T-cell (primary cell): Measurements from ENCODE around the gene THAP7. TPM values are rescaled to one million over a fixed set of nuclear protein-coding genes. Genes with fewer than 3 reads are reported as not detected.
A peak's percentile ranks its signal among the peaks of the same experiment; 100 is the strongest.

Experiments
- ATAC-seq, 4 experiments: fragments of 200-7000 bp in 3 of 4; fragments of 150-1000 bp in 1 of 4; cut with Tn5 transposase; replicated peaks in 1 of 4; 1 replicate in 3 of 4; 2 replicates in 1 of 4; pipeline ENCODE4 v1.10.0; 2021; ENCODE audit warnings: moderate library complexity in 3 of 4, mild to moderate bottlenecking in 2 of 4, moderate number of reproducible peaks in 1 of 4
- CTCF ChIA-PET, 2 donors: fragments of 300-600 bp; sonication (Branson Sonifier 250); formaldehyde crosslinking; loops; one replicate each; lab custom pipeline; 2022; ENCODE audit warnings: antibody characterized with exemption in 2 of 2; lab: Charles Lee
- POLR2A ChIA-PET, 2 donors: fragments of 300-600 bp; sonication (Branson Sonifier 250); formaldehyde crosslinking; loops; one replicate each; lab custom pipeline; 2022; ENCODE audit warnings: antibody characterized with exemption in 2 of 2; lab: Charles Lee
- DNase-seq, 35 experiments: peaks; one replicate each; pipeline versions ENCODE4 v3.0.0 to v3.0.0-alpha.2; 2013 to 2023
- H3K27ac ChIP-seq: one replicate; pipeline ENCODE4 v1.5.1; 2013; ENCODE audit warnings: low read length
- H3K27me3 ChIP-seq, 2 experiments: replicated peaks in 1 of 2; 1 replicate in 1 of 2; 2 replicates in 1 of 2; pipeline versions ENCODE4 v1.6.1 to v1.7.0; 2013; ENCODE audit warnings: low read length in 1 of 2, mixed read lengths in 1 of 2; ENCODE audit not compliant: control insufficient read depth in 2 of 2, insufficient read depth in 2 of 2; ENCODE audit errors: extremely low read depth in 1 of 2
- H3K36me3 ChIP-seq, 2 donors: 1 replicate in 1 of 2; 2 replicates in 1 of 2; pipeline versions ENCODE4 v1.6.1 to v1.7.0; 2013; ENCODE audit warnings: low read length in 1 of 2; ENCODE audit not compliant: control insufficient read depth in 2 of 2, insufficient read depth in 1 of 2; ENCODE audit errors: extremely low read depth in 1 of 2
- H3K4me1 ChIP-seq, 2 experiments: 1 replicate in 1 of 2; 2 replicates in 1 of 2; pipeline versions ENCODE4 v1.6.1 to v1.7.0; 2013; ENCODE audit warnings: low read length in 2 of 2, mixed read lengths in 1 of 2; ENCODE audit not compliant: insufficient read depth in 2 of 2, control insufficient read depth in 1 of 2; ENCODE audit errors: extremely low read depth in 1 of 2
- H3K4me3 ChIP-seq, 2 donors: 1 replicate in 1 of 2; 2 replicates in 1 of 2; pipeline versions ENCODE4 v1.5.1 to v1.7.0; 2013; ENCODE audit warnings: mild to moderate bottlenecking in 2 of 2, low read length in 1 of 2, moderate library complexity in 1 of 2; ENCODE audit not compliant: control insufficient read depth in 1 of 2; ENCODE audit errors: extremely low read depth in 1 of 2
- H3K9me3 ChIP-seq: 2 replicates; pipeline ENCODE4 v1.7.0; 2013
- H3K27ac Mint-ChIP-seq, 2 donors: one replicate each; pipeline ENCODE4 v1.8.0; 2020 to 2021; ENCODE audit warnings: mild to moderate bottlenecking in 2 of 2, mixed read lengths in 2 of 2
- H3K27me3 Mint-ChIP-seq, 2 donors: one replicate each; pipeline ENCODE4 v1.8.0; 2021 to 2022; ENCODE audit warnings: mixed read lengths in 2 of 2
- H3K36me3 Mint-ChIP-seq: one replicate; pipeline ENCODE4 v1.8.0; 2021; ENCODE audit warnings: mixed read lengths
- H3K4me1 Mint-ChIP-seq, 3 donors: one replicate each; pipeline ENCODE4 v1.8.0; 2020 to 2022; ENCODE audit warnings: mixed read lengths in 3 of 3, mild to moderate bottlenecking in 1 of 3
- H3K4me3 Mint-ChIP-seq, 3 donors: one replicate each; pipeline ENCODE4 v1.8.0; 2020 to 2022; ENCODE audit warnings: mild to moderate bottlenecking in 3 of 3, mixed read lengths in 3 of 3, moderate library complexity in 3 of 3
- H3K9me3 Mint-ChIP-seq, 3 donors: one replicate each; pipeline ENCODE4 v1.8.0; 2020 to 2022; ENCODE audit warnings: mixed read lengths in 3 of 3
- WGBS: methylation state at CpG from one replicate; pipeline ENCODE4 v1.1.5; 2013; ENCODE audit warnings: missing lambda C conversion rate; ENCODE audit not compliant: insufficient coverage; 5-methylcytosine and 5-hydroxymethylcytosine counted together
- total RNA-seq, 35 experiments: library from RNA in 6 of 35; stranded (reverse) in 6 of 35; fragments of 120-200 nt in 1 of 35; gene quantifications; one replicate each; pipeline versions ENCODE4 v1.2.1 to v1.2.4 and lab custom pipeline; 2013 to 2026

Gene THAP7
- total RNA-seq, 5 donors from 2014 or later (not counting 1 experiment from before 2014, with no cell fraction given) = 46.4 to 61.1 (median 56.8) TPM

- DNase-seq = no peak
- no peak for ATAC-seq
- Mint-ChIP-seq H3K4me1 (peaks cover 13 to 36% (median 24%) of the 10 kb centered on the region in 3 donors), H3K9me3 (no peaks in the 10 kb centered on the region), H3K36me3 (peaks cover 33% of the 10 kb centered on the region), H3K4me3 (no peak overlapping the region), H3K27me3 (peaks cover 6 to 15% of the 10 kb centered on the region in 2 donors), H3K27ac (no peak overlapping the region)
- Histone ChIP-seq H3K9me3 (no peaks in the 10 kb centered on the region), H3K4me3 (no peak overlapping the region), H3K27me3 (peaks cover 0 to 23% of the 10 kb centered on the region in 2 experiments), H3K4me1 (peaks cover 4 to 31% of the 10 kb centered on the region in 2 experiments), H3K27ac (no peak overlapping the region), H3K36me3 (peaks cover 11 to 48% of the 10 kb centered on the region in 2 donors)
- POLR2A ChIA-PET = interaction anchor here in 1 of 2 donors (0.6 kb wide), 1 partner anchor 19 kb away, joined by 3 read pairs; no protein-coding TSS in a partner anchor
- CTCF ChIA-PET = no interaction called here
- WGBS = no CpG with 5 or more reads among the region's 3 CpGs
These were observed 48.6 kb downstream of the THAP7 start for GRCh38 chr22:20953342-20953608.

DNA sequence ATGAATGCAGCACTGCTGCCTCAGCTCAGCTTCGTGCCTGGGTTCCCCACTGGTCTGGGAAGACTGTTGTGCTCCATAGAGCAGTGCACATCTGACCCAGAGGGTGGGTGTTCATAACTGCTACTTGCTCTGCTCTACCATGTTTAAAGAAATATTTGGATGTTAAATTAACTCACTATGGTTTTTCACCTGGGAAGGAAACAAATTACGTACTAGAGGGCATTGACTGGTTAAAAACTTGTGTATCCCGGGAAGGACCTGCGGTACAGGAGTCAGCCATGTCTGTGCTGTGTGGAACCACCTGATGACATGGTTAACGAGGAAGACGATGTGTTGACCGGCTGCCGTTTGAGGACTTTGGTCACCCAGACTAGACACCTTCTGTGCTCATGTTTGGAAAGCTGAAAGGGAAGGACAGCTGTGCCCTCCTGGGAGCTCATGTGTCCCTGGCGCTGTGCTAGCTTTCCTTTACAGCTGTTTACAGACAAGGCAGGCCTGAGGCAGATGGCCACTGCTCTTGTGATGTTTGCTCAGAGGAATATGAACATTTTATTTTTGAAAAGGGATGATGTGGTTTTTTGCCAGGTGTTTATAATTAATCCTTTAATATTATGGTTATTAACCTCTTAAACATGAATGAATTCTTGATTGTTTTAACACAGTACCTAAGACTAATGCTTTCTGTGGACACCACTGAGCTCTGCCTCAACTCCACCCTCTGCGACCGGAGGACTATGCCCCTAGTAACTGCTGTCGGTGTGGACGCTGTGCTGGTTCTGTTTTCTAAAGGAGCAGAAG is 49.2 kb downstream of the THAP7 start:
- no peak overlapping the region for H3K27ac ChIP-seq
- no peaks in the 10 kb centered on the region for H3K9me3 ChIP-seq
- POLR2A ChIA-PET = interaction anchor here in 1 of 2 donors (0.6 kb wide), 1 partner anchor 18 kb away, joined by 3 read pairs; no protein-coding TSS in a partner anchor
- ATAC-seq (no peak), DNase-seq (no peak)
- H3K36me3 ChIP-seq = peaks cover 11 to 53% of the 10 kb centered on the region in 2 donors
- WGBS = 96% methylated on average over 12 of the region's 13 CpGs
- no peak overlapping the region for H3K4me3 ChIP-seq
- Mint-ChIP-seq H3K27ac (peak overlapping the region in 1 of 2 donors; percentile 2), H3K4me1 (peaks cover 18 to 36% (median 29%) of the 10 kb centered on the region in 3 donors), H3K36me3 (peaks cover 33% of the 10 kb centered on the region), H3K4me3 (no peak overlapping the region), H3K27me3 (peaks cover under 1 to 9% of the 10 kb centered on the region in 2 donors), H3K9me3 (no peaks in the 10 kb centered on the region)
- H3K27me3 ChIP-seq = peaks cover 0 to 18% of the 10 kb centered on the region in 2 experiments
- CTCF ChIA-PET = no interaction called here
- peaks cover 7 to 26% of the 10 kb centered on the region in 2 experiments for H3K4me1 ChIP-seq

- H3K36me3 ChIP-seq = peaks cover 11 to 53% of the 10 kb centered on the region in 2 donors
- 91% methylated on average over 6 of the region's 8 CpGs for WGBS
- POLR2A ChIA-PET = no interaction called here
- no peak overlapping the region for H3K4me3 ChIP-seq
- DNase-seq (no peak), ATAC-seq (no peak)
- no peaks in the 10 kb centered on the region for H3K9me3 ChIP-seq
- no peak overlapping the region for H3K27ac ChIP-seq
- CTCF ChIA-PET = no interaction called here
- peaks cover 4 to 18% of the 10 kb centered on the region in 2 experiments for H3K4me1 ChIP-seq
- Mint-ChIP-seq H3K36me3 (peaks cover 33% of the 10 kb centered on the region), H3K27me3 (peaks cover 0 to 8% of the 10 kb centered on the region in 2 donors), H3K27ac (no peak overlapping the region), H3K4me1 (peaks cover 24 to 39% (median 35%) of the 10 kb centered on the region in 3 donors), H3K4me3 (no peak overlapping the region), H3K9me3 (no peaks in the 10 kb centered on the region)
- H3K27me3 ChIP-seq = peaks cover 0 to 10% of the 10 kb centered on the region in 2 experiments
These were observed 50.0 kb downstream of the THAP7 start for GRCh38 chr22:20951932-20952380.

- H3K27me3 ChIP-seq = peaks cover 0 to 4% of the 10 kb centered on the region in 2 experiments
- H3K27ac Mint-ChIP-seq = no peak overlapping the region
- WGBS = 100% methylated on average over 4 of the region's 10 CpGs
These were observed 50.6 kb downstream of the THAP7 start for GRCh38 chr22:20951151-20951931.

DNA sequence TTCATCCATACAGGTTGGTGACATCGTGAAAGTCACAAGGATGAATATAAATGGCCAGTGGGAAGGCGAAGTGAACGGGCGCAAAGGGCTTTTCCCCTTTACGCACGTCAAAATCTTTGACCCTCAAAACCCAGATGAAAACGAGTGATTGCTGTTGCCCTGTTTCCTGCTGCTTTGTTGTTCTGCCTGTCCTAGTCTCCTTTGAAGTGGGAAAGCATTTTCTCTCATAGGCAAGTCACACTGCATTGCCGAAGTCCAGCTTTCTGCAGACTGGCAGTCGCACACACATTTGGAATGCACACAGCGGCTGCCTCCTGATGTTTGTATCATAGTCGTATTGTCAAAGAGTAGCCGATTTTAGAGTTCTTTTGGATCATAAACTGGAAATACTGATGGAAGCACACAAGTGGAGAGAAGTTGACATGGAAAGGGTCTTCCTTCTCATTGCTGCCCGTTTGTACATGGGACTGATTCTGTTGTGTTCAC is 52.2 kb downstream of the THAP7 start:
- peaks cover 11 to 53% of the 10 kb centered on the region in 2 donors for H3K36me3 ChIP-seq
- WGBS = 60% methylated on average over 11 of the region's 13 CpGs

More at GRCh38 chr22:20951151-20951931, 50.6 kb downstream of the THAP7 start:
- ChIA-PET POLR2A (interaction anchor here in 1 of 2 donors (0.5 kb wide), 1 partner anchor 42 kb away, joined by 4 read pairs; no protein-coding TSS in a partner anchor), CTCF (no interaction called here)
- ATAC-seq (no peak), DNase-seq (no peak)
- H3K9me3 ChIP-seq = no peaks in the 10 kb centered on the region
- H3K4me1 Mint-ChIP-seq = peaks cover 30 to 40% (median 37%) of the 10 kb centered on the region in 3 donors
- no peaks in the 10 kb centered on the region for H3K9me3 Mint-ChIP-seq
- H3K4me1 ChIP-seq = peaks cover 4 to 13% of the 10 kb centered on the region in 2 experiments
- H3K36me3 ChIP-seq = peaks cover 11 to 53% of the 10 kb centered on the region in 2 donors
- H3K36me3 Mint-ChIP-seq = peaks cover 37% of the 10 kb centered on the region
- no peak overlapping the region for H3K4me3 ChIP-seq
- H3K27me3 Mint-ChIP-seq = peaks cover 0 to 2% of the 10 kb centered on the region in 2 donors
- H3K27ac ChIP-seq = no peak overlapping the region
- no peak overlapping the region for H3K4me3 Mint-ChIP-seq

More for the DNA sequence above, 52.2 kb downstream of the THAP7 start:
- Histone ChIP-seq H3K4me3 (no peak overlapping the region), H3K27ac (no peak overlapping the region), H3K4me1 (peaks cover 4 to 23% of the 10 kb centered on the region in 2 experiments), H3K27me3 (no peaks in the 10 kb centered on the region), H3K9me3 (no peaks in the 10 kb centered on the region)
- no peak for ATAC-seq
- H3K36me3 Mint-ChIP-seq = peaks cover 38% of the 10 kb centered on the region
- H3K27ac Mint-ChIP-seq = peak overlapping the region; percentile 4 to 64
- no peaks in the 10 kb centered on the region for H3K27me3 Mint-ChIP-seq
- POLR2A ChIA-PET = no interaction called here
- CTCF ChIA-PET = no interaction called here
- no peak for DNase-seq
- H3K4me3 Mint-ChIP-seq = peak overlapping the region in 1 of 3 donors; percentile 6
- no peaks in the 10 kb centered on the region for H3K9me3 Mint-ChIP-seq
- peaks cover 46 to 52% (median 52%) of the 10 kb centered on the region in 3 donors for H3K4me1 Mint-ChIP-seq
